Chondrocyte (in vitro differentiated cells): Measurements from ENCODE around the gene ST3GAL6. TPM values are rescaled to one million over a fixed set of nuclear protein-coding genes. Genes with fewer than 3 reads are reported as not detected.
A peak's percentile ranks its signal among the peaks of the same experiment; 100 is the strongest.

Source experiments
- DNase-seq: peaks from one replicate; pipeline ENCODE4 v3.0.0; 2021; ENCODE audit warnings: mixed read lengths, low spot score
- H3K27ac Mint-ChIP-seq: one replicate; pipeline ENCODE4 v1.8.0; 2021; ENCODE audit warnings: mild to moderate bottlenecking, moderate library complexity, mixed read lengths; ENCODE audit not compliant: unreplicated experiment
- H3K27me3 Mint-ChIP-seq: 2 replicates; pipeline ENCODE4 v1.8.0; 2021; ENCODE audit warnings: low read depth, mixed read lengths
- H3K36me3 Mint-ChIP-seq: 2 replicates; pipeline ENCODE4 v1.8.0; 2021; ENCODE audit warnings: low read depth, mixed read lengths
- H3K4me1 Mint-ChIP-seq: 2 replicates; pipeline ENCODE4 v1.8.0; 2021; ENCODE audit warnings: low read depth, mild to moderate bottlenecking, mixed read lengths
- H3K4me3 Mint-ChIP-seq: one replicate; pipeline ENCODE4 v1.8.0; 2021; ENCODE audit warnings: mild to moderate bottlenecking, moderate library complexity, mixed read lengths; ENCODE audit not compliant: unreplicated experiment
- H3K9me3 Mint-ChIP-seq: 2 replicates; pipeline ENCODE4 v1.8.0; 2021; ENCODE audit warnings: low read depth, mixed read lengths
- CTCF ChIP-seq: fragments of 200-600 bp; sonication (generic); IDR thresholded peaks from 2 replicates; pipeline ENCODE4 v1.5.0; 2021; ENCODE audit warnings: antibody characterized with exemption, mild to moderate bottlenecking, moderate library complexity
- total RNA-seq: library from RNA; stranded (reverse); gene quantifications from 3 replicates; pipeline ENCODE4 v1.2.1, GENCODE V29; 2021

The ST3GAL6 gene
- total RNA-seq, 1 donor from 2014 or later, result 0.32 TPM

GRCh38 chr3:98777801-98778220 is 14.7 kb downstream of the ST3GAL6 start:
- Mint-ChIP-seq H3K36me3 (peaks cover 2% of the 10 kb centered on the region), H3K27ac (no peak overlapping the region), H3K4me1 (peaks cover 33% of the 10 kb centered on the region), H3K4me3 (no peak overlapping the region), H3K27me3 (no peaks in the 10 kb centered on the region), H3K9me3 (no peaks in the 10 kb centered on the region)
- no peak for DNase-seq
- TF ChIP-seq CTCF, result peak; percentile 13

GRCh38 chr3:98778383-98778782 is 15.2 kb downstream of the ST3GAL6 start:
- Mint-ChIP-seq H3K36me3 (peaks cover 2% of the 10 kb centered on the region), H3K9me3 (no peaks in the 10 kb centered on the region), H3K4me1 (peaks cover 36% of the 10 kb centered on the region), H3K27me3 (no peaks in the 10 kb centered on the region), H3K4me3 (no peak overlapping the region), H3K27ac (peak overlapping the region; percentile 88)
- TF ChIP-seq CTCF, result no peak
- no peak for DNase-seq

- peaks cover 2% of the 10 kb centered on the region for H3K36me3 Mint-ChIP-seq
- TF ChIP-seq CTCF, result no peak
- H3K4me1 Mint-ChIP-seq, result peaks cover 39% of the 10 kb centered on the region
- no peaks in the 10 kb centered on the region for H3K27me3 Mint-ChIP-seq
- no peak for DNase-seq
- peak overlapping the region; percentile 88 for H3K27ac Mint-ChIP-seq
- no peak overlapping the region for H3K4me3 Mint-ChIP-seq
- H3K9me3 Mint-ChIP-seq, result no peaks in the 10 kb centered on the region
Observed at GRCh38 chr3:98778852-98779413, 15.8 kb downstream of the ST3GAL6 start.

GRCh38 chr3:98779541-98780335 is 16.6 kb downstream of the ST3GAL6 start:
- Mint-ChIP-seq H3K4me3 (no peak overlapping the region), H3K27ac (peak overlapping the region; percentile 73), H3K4me1 (peaks cover 47% of the 10 kb centered on the region), H3K9me3 (no peaks in the 10 kb centered on the region), H3K27me3 (no peaks in the 10 kb centered on the region), H3K36me3 (peaks cover 2% of the 10 kb centered on the region)
- TF ChIP-seq CTCF, result no peak
- DNase-seq, result no peak

- Mint-ChIP-seq H3K9me3 (no peaks in the 10 kb centered on the region), H3K4me3 (no peak overlapping the region), H3K36me3 (peaks cover 2% of the 10 kb centered on the region), H3K27ac (peak overlapping the region; percentile 73), H3K4me1 (peaks cover 53% of the 10 kb centered on the region), H3K27me3 (no peaks in the 10 kb centered on the region)
- no peak for TF ChIP-seq CTCF
- DNase-seq, result no peak
Observed at GRCh38 chr3:98780343-98780742, 17.2 kb downstream of the ST3GAL6 start.
